NCI-H1694 (cell line): Measurements from ENCODE around the gene CAMKV.
"Not testable (repeated sequence)": the region's sequence is repeated elsewhere in the genome, so short reads cannot be mapped to it uniquely, and the experiment has no call there.

Experiments used
- DNase-seq: peaks from one replicate; lab custom pipeline; 2025; lab: John Stamatoyannopoulos, UW

The CAMKV gene

DNA sequence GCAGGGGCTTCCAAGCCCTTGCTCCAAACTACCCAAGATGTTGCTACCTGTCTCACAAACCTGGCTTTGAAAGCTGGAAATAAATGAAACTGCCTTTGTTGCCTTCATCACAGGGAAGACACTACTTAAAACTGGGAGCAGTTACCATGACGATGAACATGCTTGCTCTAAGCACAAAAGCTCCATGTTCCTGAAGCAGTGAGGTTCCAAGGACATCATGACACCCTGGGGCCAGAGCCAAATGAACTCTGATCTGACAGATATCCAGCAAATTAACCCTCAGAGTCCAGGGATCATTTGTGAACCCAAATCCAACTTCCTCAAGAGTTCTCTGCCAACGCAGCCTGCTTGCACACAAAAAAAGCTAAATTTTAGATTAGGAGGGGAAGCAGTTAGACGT is 24.0 kb downstream of the CAMKV start:
- DNase-seq = no peak

DNA sequence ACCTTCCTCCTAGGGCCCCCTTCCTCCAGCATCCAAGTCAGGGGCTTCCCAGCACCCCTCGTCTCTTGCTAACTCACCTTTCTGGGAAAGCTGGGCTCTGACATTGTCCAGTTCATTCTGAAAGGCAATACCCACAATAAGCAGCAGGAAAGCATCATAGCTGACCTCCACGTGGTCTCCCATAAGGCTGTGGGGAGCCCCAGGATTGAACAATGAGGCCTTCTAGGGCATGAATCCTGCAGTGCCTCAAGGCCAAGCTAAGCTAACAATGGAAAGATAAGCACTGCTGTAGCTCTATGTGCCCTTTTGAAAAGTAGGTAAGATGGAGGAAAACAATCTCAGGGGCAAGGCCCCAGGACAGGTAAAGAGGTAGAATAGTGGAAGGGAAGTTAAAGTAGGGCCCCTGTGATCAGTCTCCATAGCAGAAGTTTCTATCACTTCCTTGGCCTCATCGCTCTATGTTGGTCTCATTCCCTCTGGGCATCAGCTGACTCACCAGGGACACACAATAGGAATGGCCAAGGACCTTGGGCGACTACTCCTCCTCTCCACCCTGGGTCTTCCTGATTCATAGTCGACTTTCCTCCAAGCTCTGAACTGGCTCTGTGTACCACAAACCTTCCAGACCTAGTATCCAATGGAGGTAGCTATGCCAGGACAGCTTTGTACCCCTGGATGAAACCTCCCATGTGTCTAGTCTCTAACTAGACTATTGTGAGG is 25.1 kb downstream of the CAMKV start:
- DNase-seq = no peak

GRCh38 chr3:49842843-49843517 is 26.7 kb downstream of the CAMKV start:
- no peak for DNase-seq

DNA sequence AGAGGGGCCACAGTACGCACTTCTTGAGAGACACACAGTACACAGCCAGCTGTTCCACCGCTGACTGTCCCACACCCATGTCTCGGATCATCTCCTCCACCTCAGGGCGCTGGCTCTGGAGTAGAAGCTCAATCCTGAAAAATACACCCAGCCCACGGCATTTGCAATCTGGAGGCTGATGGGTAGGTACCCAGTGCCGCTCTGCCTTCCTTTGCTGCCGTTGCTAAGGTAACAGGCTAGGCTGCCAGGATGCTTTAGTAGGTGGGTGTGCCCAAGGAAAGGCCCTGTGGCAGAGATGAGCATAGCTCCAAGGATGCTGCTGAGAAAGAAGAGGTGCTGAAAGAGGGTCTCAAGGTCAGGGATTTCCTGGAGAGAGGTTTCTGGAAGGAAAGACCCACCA is 27.9 kb downstream of the CAMKV start:
- no peak for DNase-seq

DNA sequence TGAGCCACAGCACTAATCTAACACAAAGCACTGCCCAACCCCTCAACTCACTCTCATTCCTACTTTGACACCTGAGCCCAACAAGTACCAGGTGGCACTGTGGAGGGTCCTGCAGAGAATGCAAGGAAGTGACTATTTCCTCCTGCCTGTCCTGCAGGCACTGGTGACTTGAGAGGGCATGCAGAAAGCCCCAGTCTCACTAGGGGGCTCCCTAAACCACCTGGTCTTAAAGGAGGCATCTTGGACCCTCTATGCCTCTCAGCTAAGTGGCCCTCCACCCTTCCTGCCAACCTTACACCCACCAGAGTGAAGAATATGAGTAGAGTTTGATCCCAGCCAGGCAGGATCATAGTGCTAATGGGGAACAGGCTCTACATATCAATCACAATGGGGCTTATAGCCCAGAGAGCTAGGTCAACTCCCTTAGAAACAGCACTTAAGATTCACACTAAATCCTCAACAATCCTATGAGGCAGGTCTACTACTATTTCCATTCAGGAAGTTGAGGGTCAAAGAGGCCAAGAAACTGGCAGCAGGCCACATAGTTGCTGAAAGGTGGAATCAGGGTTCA is 28.5 kb downstream of the CAMKV start:
- peak; percentile 3 for DNase-seq

DNA sequence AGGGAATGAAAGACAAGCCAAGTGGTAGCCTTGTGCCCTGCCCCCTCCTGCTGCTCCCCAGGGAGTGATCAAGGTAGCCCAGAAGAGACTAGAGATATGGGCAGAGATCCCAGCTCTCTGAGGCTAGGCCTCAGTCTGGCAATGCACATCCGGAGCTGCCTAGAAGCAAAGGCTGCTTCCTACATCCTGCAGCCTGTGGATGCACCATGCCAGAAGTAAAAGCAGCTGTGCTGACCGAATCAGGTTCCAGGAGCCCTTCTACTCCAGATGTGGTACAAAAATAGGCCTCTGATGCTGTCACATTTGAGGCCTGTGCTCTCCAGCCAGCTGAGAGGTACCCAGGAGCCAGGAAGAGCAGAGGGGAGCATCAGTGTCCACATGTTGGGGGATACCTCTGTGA is 29.3 kb downstream of the CAMKV start:
- no peak for DNase-seq

DNA sequence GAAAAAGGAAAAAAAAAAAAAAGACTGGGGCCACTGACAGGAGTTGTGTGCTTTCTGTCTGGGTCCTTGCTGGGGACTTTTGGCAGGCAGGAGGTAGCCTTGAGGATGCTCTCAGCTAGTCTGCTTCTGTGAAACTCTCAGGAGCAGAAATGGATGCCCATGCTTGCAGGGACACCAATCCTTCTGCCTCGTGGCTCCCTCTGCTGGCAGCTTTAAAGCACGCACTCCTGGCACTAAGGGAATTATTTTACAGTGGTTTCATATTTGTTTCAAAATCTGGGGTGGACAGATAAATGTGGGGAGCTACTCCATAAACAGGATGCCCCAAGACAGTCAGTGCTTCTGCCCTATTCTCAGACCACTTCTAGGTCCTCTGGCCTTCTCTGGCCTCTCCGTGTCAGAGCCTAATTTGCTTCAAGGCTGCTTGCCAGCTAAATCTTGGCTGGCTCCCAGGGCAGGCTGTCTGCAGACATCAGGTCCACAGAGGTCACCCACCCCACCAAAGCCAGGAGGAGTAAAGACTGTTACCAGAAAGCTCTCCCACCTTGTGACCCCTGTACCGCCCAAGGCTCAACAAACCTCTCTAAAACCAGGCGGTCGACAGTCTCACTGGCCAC is 30.4 kb downstream of the CAMKV start:
- DNase-seq = peak; percentile 6

- DNase-seq = no peak
Observed at GRCh38 chr3:49831341-49831740, 38.4 kb downstream of the CAMKV start.

DNA sequence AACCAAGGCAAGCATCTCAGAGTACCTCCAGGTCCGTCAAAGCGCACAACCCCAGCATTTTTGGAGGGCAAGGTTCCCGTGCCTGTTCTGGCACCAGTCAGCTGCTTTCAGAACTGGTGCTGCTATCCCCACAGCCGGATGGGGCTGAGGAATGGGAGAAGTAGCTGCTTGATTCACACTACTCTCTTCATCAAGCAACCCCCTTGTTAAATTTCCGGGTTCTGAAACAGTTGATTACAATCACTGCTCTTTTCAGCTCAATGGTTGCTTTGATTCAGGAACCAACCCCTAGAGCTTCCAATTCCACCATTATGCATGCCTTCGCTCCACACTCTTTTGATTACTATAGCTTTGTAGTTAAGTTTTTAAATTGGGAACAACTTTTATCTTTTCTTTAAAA is 43.7 kb downstream of the CAMKV start:
- no peak for DNase-seq

DNA sequence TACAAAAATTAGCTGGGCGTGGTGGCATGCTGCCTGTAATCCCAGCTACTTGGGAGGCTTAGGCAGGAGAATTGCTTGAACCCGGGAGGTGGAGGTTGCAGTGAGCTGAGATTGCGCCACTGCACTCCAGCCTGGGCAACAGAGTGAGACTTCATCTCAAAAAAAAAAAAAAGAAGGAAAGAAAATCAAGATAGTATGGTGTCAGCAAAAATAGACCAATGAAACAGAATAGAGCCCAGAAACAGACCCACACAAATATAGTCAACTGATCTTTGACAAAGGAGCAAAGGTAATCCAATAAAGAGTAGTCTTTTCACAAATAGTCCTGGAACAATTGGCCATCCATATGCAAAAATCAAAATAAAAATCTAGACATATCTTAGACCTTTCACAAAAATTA is 46.6 kb downstream of the CAMKV start:
- not testable (repeated sequence) for DNase-seq

- DNase-seq = no peak
Observed at GRCh38 chr3:49813497-49814174, 56.1 kb downstream of the CAMKV start, which contains the start of gene UBA7. Gene UBA7, minus strand, starts transcription at chr3:49813953. Its CDS starts 166 bp downstream, at chr3:49813787.

DNA sequence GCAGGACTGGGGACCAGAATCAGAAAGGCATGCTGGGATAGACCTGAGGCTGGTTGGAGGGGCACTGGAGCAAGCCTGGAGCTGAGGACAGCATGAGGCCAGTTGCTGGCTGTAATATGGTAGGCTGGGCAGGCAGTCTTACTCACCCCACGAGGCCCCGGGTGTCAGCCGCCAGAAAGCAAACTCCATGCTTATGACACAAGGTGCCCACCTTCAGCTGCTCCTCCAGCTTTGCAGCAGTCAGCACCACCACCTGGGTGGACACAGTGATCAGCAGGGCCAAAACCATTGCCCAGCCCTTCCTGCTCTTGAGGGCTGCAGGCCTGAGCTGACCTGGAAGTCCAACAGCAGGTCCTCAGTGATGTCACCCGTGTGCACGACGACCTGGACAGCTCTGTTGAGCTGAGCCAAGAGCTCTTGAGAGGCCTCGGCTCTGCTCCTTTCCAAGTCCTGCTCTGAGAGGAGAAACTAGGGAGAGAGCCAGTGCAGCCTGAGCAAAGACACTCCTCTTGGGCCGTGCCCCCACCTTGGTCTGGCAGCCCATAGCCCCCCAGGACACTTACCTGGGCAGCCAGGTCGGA is 56.7 kb downstream of the CAMKV start:
- no peak for DNase-seq
